Measurements from ENCODE around the gene KRTCAP3.
A peak's percentile ranks its signal among the peaks of the same experiment; 100 is the strongest.
"Not testable (repeated sequence)": the region's sequence is repeated elsewhere in the genome, so short reads cannot be mapped to it uniquely, and the experiment has no call there.

The KRTCAP3 gene

GRCh38 chr2:27441958-27442919 lies at the start of gene KRTCAP3:
KRTCAP3 (plus strand) TSS chr2:27442381; CDS start chr2:27442413, 32 bp downstream.
- DNase-seq, result peak; percentile 61

GRCh38 chr2:27393225-27393624 lies 49.0 kb upstream of the KRTCAP3 start:
- no peak for DNase-seq

DNA sequence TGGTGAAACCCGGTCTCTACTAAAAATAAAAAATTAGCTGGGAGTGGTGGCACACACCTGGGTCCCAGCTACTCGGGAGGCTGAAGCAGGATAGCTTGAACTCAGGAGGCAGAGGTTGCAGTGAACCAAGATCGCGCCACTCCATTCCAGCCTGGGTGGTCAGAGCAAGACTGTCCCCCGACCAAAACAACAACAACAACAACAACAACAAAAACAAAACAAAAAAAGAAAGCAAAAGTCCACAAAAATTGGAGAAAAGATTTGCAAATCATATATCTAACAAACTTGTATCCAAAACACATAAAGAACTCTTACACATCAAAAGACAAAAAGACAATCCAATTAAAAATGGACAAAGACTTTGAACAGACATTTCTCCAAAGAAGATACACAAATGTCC lies 43.2 kb upstream of the KRTCAP3 start:
- DNase-seq, result no peak

DNA sequence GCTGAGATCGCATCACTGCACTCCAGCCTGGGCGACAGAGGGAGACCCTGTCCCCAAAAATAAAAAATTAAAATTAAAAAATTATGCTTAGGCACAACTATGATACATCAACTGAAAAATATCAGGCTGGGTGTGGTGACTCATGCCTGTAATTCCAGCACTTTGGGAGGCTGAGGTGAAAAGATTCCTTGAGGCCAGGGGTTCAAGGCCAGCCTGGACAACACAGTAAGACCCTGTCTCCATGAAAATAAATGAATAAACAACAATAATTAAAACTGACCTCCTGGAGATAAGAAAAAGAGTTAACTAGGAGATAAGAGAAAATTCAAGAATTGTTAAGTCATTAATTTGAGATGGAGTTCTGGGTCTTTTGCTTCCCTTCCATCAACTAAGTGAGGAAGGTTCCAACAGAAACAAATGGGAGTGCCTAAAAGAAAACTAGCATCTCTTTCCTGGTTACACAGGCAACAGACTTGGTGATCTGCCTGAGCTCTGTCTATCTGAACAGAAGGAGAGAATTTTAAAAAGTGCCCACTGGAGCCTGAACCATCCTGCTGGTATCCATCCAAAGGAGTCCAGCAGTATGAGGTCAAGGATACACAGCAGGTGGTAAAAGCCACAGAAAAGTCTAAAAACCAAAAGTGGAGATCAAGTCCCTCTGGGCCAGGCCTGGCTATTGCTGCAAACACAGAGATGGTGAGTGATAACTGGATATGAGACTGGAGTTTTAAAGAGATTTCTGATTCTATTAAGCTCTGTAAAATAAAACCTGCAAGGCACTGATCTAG lies 41.6 kb upstream of the KRTCAP3 start:
- DNase-seq, result no peak

GRCh38 chr2:27407798-27408491 lies 34.2 kb upstream of the KRTCAP3 start:
- peak; percentile 52 for DNase-seq

DNA sequence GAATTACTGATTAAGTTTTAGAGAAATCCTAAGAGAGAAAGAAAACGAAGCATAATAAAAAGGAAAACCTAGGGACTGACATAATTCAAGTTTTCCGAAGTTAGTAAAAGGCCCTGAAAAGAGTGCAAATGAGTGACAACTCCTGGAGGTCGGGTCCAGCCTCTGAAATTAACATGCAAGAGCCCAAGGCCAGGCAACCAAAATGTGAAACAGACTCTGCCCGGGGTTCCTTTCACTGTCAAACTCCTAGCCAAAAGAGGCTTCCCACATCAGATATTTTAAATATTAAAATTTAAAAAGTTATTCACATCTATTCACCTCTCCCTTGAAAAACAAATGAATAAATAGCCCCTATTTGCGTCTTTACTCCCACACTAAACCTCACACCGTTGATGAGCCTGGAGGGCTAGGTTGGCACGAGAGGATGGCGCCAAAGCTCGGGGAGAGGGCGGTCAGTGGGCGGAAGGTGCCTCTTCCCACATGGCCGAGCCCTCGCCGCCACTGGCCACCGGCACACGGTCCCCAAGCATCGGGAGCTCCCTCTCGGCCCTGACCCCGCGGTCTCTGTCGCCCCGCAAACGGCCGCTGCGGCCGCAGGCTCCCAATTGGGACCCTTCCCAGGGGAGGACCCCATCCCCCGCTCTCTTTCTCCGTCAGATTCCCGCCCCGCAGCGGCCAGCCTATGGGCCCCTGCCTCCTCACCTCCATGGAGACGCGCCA lies 33.4 kb upstream of the KRTCAP3 start:
- no peak for DNase-seq

DNA sequence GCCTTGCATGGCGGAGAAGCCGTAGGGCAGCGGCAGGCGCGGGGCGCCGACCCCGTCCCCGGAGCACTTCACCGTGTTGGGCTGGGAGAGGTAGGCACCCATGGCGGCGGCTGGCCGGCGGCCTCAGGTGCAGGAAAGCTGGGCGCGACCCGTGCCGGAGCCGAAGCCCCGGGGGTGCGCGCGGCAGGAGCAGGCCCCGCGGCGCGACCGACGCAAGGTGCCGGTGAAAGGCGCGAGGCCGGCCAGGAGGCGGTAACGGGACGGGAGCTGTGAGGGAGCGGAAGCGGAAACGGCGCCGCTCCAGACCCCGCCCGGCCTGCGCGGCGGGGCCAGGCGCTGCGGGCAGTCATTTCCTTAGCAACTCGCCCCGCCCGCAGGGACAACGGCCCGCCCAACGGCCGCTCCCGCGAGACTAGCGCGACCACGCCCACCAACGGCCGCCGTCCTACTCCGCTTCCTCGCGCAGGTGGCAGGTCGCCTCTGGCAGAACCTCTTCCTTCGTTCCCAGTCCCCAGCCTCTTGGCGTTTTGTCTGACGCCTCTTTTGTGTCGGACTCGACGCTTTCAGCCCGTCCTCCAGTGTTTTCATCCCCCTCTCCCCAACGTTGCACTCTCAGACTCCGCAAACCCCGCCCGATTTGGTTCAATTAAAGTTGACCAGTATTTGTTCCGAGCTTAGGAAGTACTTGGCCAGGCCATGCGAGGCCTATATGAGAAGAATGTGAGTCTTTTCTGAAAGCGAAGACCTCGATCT lies 32.7 kb upstream of the KRTCAP3 start, which contains the start of gene PPM1G:
Gene PPM1G (minus strand): TSS at position 271 of the 753 bp plus-strand sequence. CDS start 169 bp downstream, at position 102.
- DNase-seq, result peak; percentile 97

GRCh38 chr2:27412419-27413152 lies 29.6 kb upstream of the KRTCAP3 start:
- DNase-seq, result no peak

GRCh38 chr2:27416151-27416550 lies 26.0 kb upstream of the KRTCAP3 start:
- DNase-seq, result no peak

DNA sequence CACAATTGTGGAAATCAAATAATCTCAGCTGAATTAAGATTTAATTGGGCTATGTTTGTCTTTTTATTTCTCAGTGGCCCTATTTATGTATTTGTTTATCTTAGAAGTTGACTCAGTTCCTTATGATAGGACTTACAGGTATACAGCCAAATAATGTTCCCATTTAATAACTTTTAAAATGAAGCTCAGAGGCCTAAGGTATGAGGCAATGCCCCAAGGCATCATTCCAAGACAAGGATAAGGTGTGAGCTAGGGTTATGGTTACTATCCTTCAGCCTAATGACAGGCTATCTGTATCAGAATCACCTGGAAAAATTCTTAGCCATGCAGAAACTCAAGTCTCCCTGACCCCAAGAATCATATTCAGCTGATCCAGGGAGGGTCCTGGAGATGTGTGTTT lies 21.2 kb upstream of the KRTCAP3 start:
- DNase-seq, result no peak

DNA sequence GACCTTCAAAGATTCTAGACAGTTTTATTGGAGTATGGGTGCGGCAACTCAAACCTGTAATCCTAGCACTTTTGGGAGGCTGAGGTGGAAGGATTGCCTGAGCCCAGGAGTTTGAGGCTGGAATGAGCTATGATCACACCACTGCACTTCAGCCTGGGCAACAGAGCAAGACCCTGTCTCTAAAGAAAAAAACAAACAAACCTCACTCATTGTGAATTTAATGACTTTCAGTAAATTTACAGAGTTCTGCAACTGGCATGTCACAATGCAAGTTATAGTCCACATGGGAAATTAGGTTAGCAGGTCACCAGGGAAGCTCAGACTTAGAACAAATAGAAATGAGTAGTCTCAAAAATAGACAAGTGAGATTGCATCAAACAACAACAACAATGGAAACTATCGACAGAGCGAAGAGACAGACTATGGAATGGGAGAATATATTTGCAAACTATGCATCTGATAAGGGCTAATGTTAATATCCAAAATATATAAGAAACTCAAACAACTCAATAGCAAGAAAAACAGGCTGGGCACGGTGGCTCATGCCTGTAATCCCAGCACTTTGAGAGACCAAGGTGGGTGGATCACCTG lies 20.4 kb upstream of the KRTCAP3 start:
- no peak for DNase-seq

- DNase-seq, result no peak
Measured at GRCh38 chr2:27422958-27423357, 19.2 kb upstream of the KRTCAP3 start.

- DNase-seq, result not testable (repeated sequence)
Measured at GRCh38 chr2:27425039-27425438, 17.1 kb upstream of the KRTCAP3 start.

DNA sequence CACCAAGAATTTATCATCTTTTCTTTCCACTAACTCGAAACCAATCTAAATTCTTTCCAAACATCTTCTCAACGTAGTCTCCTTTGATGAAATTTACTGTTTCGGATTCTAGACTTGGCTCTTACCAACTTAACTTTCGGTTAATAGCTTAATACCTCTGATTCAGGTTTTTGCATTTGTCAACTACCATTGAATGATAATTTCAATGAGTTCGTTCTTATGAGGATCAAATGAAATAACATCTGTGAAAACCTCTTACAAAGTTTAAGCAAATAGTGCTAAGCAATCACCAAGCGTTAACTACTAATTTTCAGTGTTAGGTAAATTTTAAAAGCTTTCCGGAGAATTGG lies 14.3 kb upstream of the KRTCAP3 start:
- DNase-seq, result no peak

- peak; percentile 96 for DNase-seq
Measured at GRCh38 chr2:27428213-27428977, 13.8 kb upstream of the KRTCAP3 start, which contains the start of gene NRBP1. NRBP1 (plus strand) TSS chr2:27428631; CDS start chr2:27433274, 4,643 bp downstream.

DNA sequence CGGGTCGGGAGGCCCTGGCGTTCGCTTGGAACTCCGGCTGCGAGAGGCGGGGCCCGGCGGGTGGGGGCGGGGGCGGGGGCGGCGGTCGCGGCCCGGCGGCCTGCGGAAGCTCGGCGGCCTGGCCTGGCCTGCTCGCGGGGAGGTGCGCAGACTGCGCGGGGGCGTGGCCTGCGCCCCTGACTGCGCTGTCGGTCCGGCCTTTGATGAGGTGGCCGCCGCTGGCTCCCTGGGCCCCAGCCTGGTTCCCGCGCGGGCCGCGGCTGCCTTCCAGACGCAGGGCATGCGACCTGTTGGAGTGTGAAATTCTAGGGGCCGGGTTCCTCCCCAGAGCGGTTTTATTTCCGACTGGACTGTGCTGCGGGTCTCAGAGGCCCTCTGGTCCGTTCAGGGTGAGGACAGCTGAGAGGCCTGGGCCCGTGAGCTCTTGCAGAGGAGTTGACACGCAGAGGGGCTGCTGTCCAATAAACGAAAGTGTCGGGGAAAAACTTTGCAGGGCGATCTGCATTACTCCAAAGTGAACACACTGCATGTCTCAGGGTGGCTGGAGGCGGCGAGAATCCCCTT lies 13.1 kb upstream of the KRTCAP3 start:
- DNase-seq, result peak; percentile 91

- DNase-seq, result no peak
Measured at GRCh38 chr2:27431395-27431794, 10.8 kb upstream of the KRTCAP3 start.

DNA sequence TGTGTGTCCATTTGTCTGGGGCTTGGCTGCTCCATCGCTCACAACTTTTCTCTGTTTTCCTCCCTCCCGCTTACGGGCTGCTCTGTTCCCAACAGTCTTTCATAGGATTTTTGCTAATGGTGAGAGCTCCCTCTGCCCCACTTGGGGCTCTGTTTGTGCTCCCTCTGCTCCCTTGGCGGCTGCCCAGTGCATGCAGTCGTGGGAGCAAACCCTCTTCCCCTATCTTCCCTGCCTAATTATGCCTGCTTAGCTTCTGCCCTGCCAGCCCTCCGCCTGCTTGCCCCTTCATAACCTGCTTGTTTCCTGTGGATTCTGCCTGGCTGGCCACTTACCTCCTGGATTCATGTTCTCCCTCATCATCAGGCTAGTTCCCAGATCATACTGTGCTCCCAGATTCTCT lies 6.6 kb upstream of the KRTCAP3 start:
- no peak for DNase-seq
